GM12878 (cell line): ENCODE measurements around the gene ARID3A. TPM values are rescaled to one million over a fixed set of nuclear protein-coding genes. Genes with fewer than 3 reads are reported as not detected.

Experiments used
- BMI1 ChIP-seq: fragments of 450-650 bp; IDR thresholded peaks from 2 replicates; pipeline ENCODE4 v1.6.1; 2016; ENCODE audit warnings: mild to moderate bottlenecking, moderate library complexity, borderline replicate concordance
- CEBPZ ChIP-seq: fragments of 150-350 bp; IDR thresholded peaks from 2 replicates; pipeline ENCODE4 v1.6.1; 2016; ENCODE audit warnings: low read depth, low read length
- DPF2 ChIP-seq: fragments of 450-650 bp; IDR thresholded peaks from 2 replicates; pipeline ENCODE4 v1.6.1; 2017; ENCODE audit warnings: mild to moderate bottlenecking
- EGR1 ChIP-seq, 2 experiments: IDR thresholded peaks; 1 replicate in 1 of 2; 2 replicates in 1 of 2; pipeline ENCODE4 v1.6.1; 2011 to 2012; ENCODE audit warnings: low read depth in 2 of 2, low read length in 2 of 2, borderline replicate concordance in 1 of 2, mild to moderate bottlenecking in 1 of 2, moderate library complexity in 1 of 2
- ESRRA ChIP-seq: IDR thresholded peaks from 2 replicates; pipeline ENCODE4 v1.6.1; 2012; ENCODE audit warnings: mild to moderate bottlenecking, low read length, improper control_type of control experiment
- FOS ChIP-seq: IDR thresholded peaks from 3 replicates; pipeline ENCODE4 v1.6.1; 2011; ENCODE audit warnings: borderline replicate concordance; ENCODE audit not compliant: insufficient read length; ENCODE audit errors: extremely low read depth
- HSF1 ChIP-seq: fragments of 150-350 bp; IDR thresholded peaks from 2 replicates; pipeline ENCODE4 v1.6.1; 2014; ENCODE audit warnings: mild to moderate bottlenecking, low read depth, low read length
- KDM1A ChIP-seq: fragments of 200-600 bp; sonication (generic); IDR thresholded peaks from 2 replicates; pipeline ENCODE4 v1.6.1; 2016; ENCODE audit warnings: borderline replicate concordance
- MYB ChIP-seq: fragments of 150-350 bp; IDR thresholded peaks from 2 replicates; pipeline ENCODE4 v1.6.1; 2014; ENCODE audit warnings: mild to moderate bottlenecking, low read depth, low read length, borderline replicate concordance
- NR2C2 ChIP-seq: IDR thresholded peaks from 2 replicates; pipeline ENCODE4 v1.6.1; 2011; ENCODE audit warnings: borderline replicate concordance, low read depth; ENCODE audit not compliant: control insufficient read depth, insufficient read length
- SMARCA5 ChIP-seq: fragments of 450-650 bp; IDR thresholded peaks from 2 replicates; pipeline ENCODE4 v1.6.1; 2017; ENCODE audit warnings: mild to moderate bottlenecking
- SRF ChIP-seq, 2 experiments: IDR thresholded peaks; 2 replicates each; pipeline ENCODE4 v1.6.1; 2011; ENCODE audit warnings: low read depth in 2 of 2, low read length in 2 of 2, mild to moderate bottlenecking in 1 of 2, moderate library complexity in 1 of 2
- TCF12 ChIP-seq: IDR thresholded peaks from 2 replicates; pipeline ENCODE4 v1.6.1; 2011; ENCODE audit warnings: low read depth, mild to moderate bottlenecking, low read length
- ZBTB33 ChIP-seq: fragments of 450-650 bp; IDR thresholded peaks from 2 replicates; pipeline ENCODE4 v1.6.1; 2017; ENCODE audit warnings: mild to moderate bottlenecking
- ZNF687 ChIP-seq: fragments of 450-650 bp; IDR thresholded peaks from 2 replicates; pipeline ENCODE4 v1.6.1; 2017; ENCODE audit warnings: mild to moderate bottlenecking, moderate library complexity
- polyA plus RNA-seq, 11 experiments: library from polyadenylated mRNA; depleted of rRNA in 4 of 11; unstranded in 6 of 11; stranded (reverse) in 5 of 11; fragments of >200 nt; fragmentation: Nextera tagmentation in 4 of 11; fragmentation: Illumina TruSeq in 1 of 11; extraction: Ambion mirVana in 4 of 11; extraction: Trizol in 1 of 11; gene quantifications; 1 replicate in 1 of 11; 2 replicates in 10 of 11; pipeline versions ENCODE4 v1.2.1 to v1.2.3, GENCODE V29; 2011 to 2016; ENCODE audit warnings: inconsistent platforms in 2 of 11, missing spikeins in 2 of 11, low read depth in 1 of 11
- total RNA-seq, 4 experiments: library from RNA; depleted of rRNA in 3 of 4; stranded (reverse); fragments of >200 nt in 3 of 4; fragmentation: Illumina TruSeq in 1 of 4; extraction: Trizol in 1 of 4; gene quantifications; 2 replicates each; pipeline versions ENCODE4 v1.2.1 to v1.2.3, GENCODE V29; 2013 to 2021

ARID3A gene
- total and polyA plus RNA-seq, 10 of the 15 experiments (the other 5 are each of a cell fraction or from before 2014, with no cell fraction given), result 0.76 to 70.0 (median 16.7) TPM

GRCh38 chr19:920051-920864 lies 5.6 kb upstream of the ARID3A start (continued):
- no peak for TF ChIP-seq ZBTB33
- 0 out of 2 replicates have a peak, but pooled peaks have one; percentile 43 for TF ChIP-seq ZNF687
- TF ChIP-seq KDM1A, result no peak
- no peak for TF ChIP-seq CEBPZ
- TF ChIP-seq NR2C2, result no peak
- no peak for TF ChIP-seq ESRRA
- TF ChIP-seq MYB, result no peak
- TF ChIP-seq TCF12, result peak; percentile 57; the same call in 1 of the 2 replicates
- no peak for TF ChIP-seq HSF1
- TF ChIP-seq SRF (IDR thresholded peaks at IDR 0.05; ENCODE audit: low read depth in 2 of 2, low read length in 2 of 2), result peak; percentile 25 to 53; a peak in 2 of 4 replicates
- TF ChIP-seq DPF2, result peak; percentile 46; the same call in 1 of the 2 replicates
- TF ChIP-seq EGR1 (IDR thresholded peaks at IDR 0.05; ENCODE audit: borderline replicate concordance in 1 of 2, low read depth in 2 of 2, low read length in 2 of 2), result peak; percentile 50 to 90
- TF ChIP-seq SMARCA5, result 0 out of 2 replicates have a peak, but pooled peaks have one; percentile 20
- TF ChIP-seq BMI1, result no peak
- no peak for TF ChIP-seq FOS
